DND-41 (cell line): ENCODE results near the gene KDELR3.
"Not testable (repeated sequence)": the region's sequence is repeated elsewhere in the genome, so short reads cannot be mapped to it uniquely, and the experiment has no call there.

Experiments used
- ATAC-seq: fragments of 200-7000 bp; cut with Tn5 transposase; 3 replicates; pipeline ENCODE4 v1.9.1; 2021; ENCODE audit warnings: low read depth; ENCODE audit not compliant: insufficient read depth
- DNase-seq: peaks from one replicate; pipeline ENCODE4 v3.0.0-alpha.2; 2020
- H2AFZ ChIP-seq: 2 replicates; pipeline ENCODE4 v1.6.0; 2012; ENCODE audit warnings: low read depth, low read length
- H3K27ac ChIP-seq: 2 replicates; pipeline ENCODE4 v1.5.1; 2012; ENCODE audit warnings: low read length, inconsistent platforms
- H3K27me3 ChIP-seq: fragments of 200-600 bp; sonication (generic); 2 replicates; pipeline ENCODE4 v1.6.0; 2012; ENCODE audit warnings: low read length, mild to moderate bottlenecking, inconsistent platforms; ENCODE audit not compliant: insufficient read depth, poor library complexity
- H3K36me3 ChIP-seq: 2 replicates; pipeline ENCODE4 v1.5.1; 2012; ENCODE audit warnings: low read length, inconsistent platforms; ENCODE audit not compliant: insufficient read depth
- H3K4me1 ChIP-seq: 2 replicates; pipeline ENCODE4 v1.5.1; 2012; ENCODE audit warnings: mild to moderate bottlenecking, low read length; ENCODE audit not compliant: insufficient read depth
- H3K4me2 ChIP-seq: 2 replicates; pipeline ENCODE4 v1.6.0; 2012; ENCODE audit warnings: mild to moderate bottlenecking, moderate library complexity, low read length, inconsistent platforms; ENCODE audit not compliant: insufficient read depth
- H3K4me3 ChIP-seq, 2 experiments: fragments of 200-600 bp in 1 of 2; shearing (Covaris generic) in 1 of 2; 2 replicates each; pipeline ENCODE4 v1.5.1; 2012 to 2016; ENCODE audit warnings: inconsistent platforms in 2 of 2, low read length in 2 of 2, mild to moderate bottlenecking in 2 of 2, low read depth in 1 of 2, moderate library complexity in 1 of 2
- H3K79me2 ChIP-seq: 2 replicates; pipeline ENCODE4 v1.6.0; 2012; ENCODE audit warnings: low read length, inconsistent platforms; ENCODE audit not compliant: insufficient read depth
- H3K9ac ChIP-seq: 2 replicates; pipeline ENCODE4 v1.6.0; 2012; ENCODE audit warnings: low read depth, mild to moderate bottlenecking, inconsistent platforms, low read length, moderate library complexity
- H3K9me3 ChIP-seq: 2 replicates; pipeline ENCODE4 v1.5.1; 2012; ENCODE audit warnings: low read length, moderate library complexity, mild to moderate bottlenecking, inconsistent platforms; ENCODE audit not compliant: insufficient read depth, severe bottlenecking
- H4K20me1 ChIP-seq: 2 replicates; pipeline ENCODE4 v1.6.0; 2012; ENCODE audit warnings: low read length; ENCODE audit not compliant: insufficient read depth
- CTCF ChIP-seq: IDR thresholded peaks from 2 replicates; pipeline ENCODE4 v1.5.1; 2012; ENCODE audit warnings: borderline replicate concordance, low read length, moderate library complexity, mild to moderate bottlenecking; ENCODE audit not compliant: poor library complexity, severe bottlenecking; ENCODE audit errors: extremely low read depth
- EZH2 ChIP-seq: IDR thresholded peaks from 3 replicates; pipeline ENCODE4 v1.6.1; 2012; ENCODE audit warnings: borderline replicate concordance, low read depth, mild to moderate bottlenecking, moderate library complexity, low read length, inconsistent platforms; ENCODE audit not compliant: severe bottlenecking

Gene KDELR3

GRCh38 chr22:38468443-38469305 lies 778 bp downstream of the KDELR3 start:
- H3K9ac ChIP-seq, result no peak overlapping the region
- ATAC-seq, result peak; percentile 39; the same call in 1 of the 3 replicates
- DNase-seq, result no peak
- peak; percentile 21 for TF ChIP-seq CTCF
- no peak for TF ChIP-seq EZH2
- no peak overlapping the region for H3K4me2 ChIP-seq
- peaks cover 31% of the 10 kb centered on the region for H3K27me3 ChIP-seq
- H3K4me1 ChIP-seq, result no peaks in the 10 kb centered on the region
- H3K27ac ChIP-seq, result no peak overlapping the region
- H3K4me3 ChIP-seq, result no peak overlapping the region
- H3K79me2 ChIP-seq, result no peaks in the 10 kb centered on the region
- H2AFZ ChIP-seq, result no peak overlapping the region
- H3K9me3 ChIP-seq, result no peaks in the 10 kb centered on the region
- peaks cover 7% of the 10 kb centered on the region; the same call in 1 of the 2 replicates for H4K20me1 ChIP-seq
- no peaks in the 10 kb centered on the region for H3K36me3 ChIP-seq

- Histone ChIP-seq H3K9ac (no peak overlapping the region), H3K4me2 (no peak overlapping the region), H3K27ac (no peak overlapping the region), H3K27me3 (peaks cover 27% of the 10 kb centered on the region), H3K4me3 (no peak overlapping the region), H4K20me1 (peaks cover 7% of the 10 kb centered on the region; the same call in 1 of the 2 replicates), H2AFZ (no peak overlapping the region), H3K9me3 (no peaks in the 10 kb centered on the region), H3K79me2 (no peaks in the 10 kb centered on the region), H3K36me3 (no peaks in the 10 kb centered on the region), H3K4me1 (no peaks in the 10 kb centered on the region)
- TF ChIP-seq CTCF (no peak), EZH2 (no peak)
- no peak for ATAC-seq
- DNase-seq, result no peak
These were observed 1.4 kb downstream of the KDELR3 start for GRCh38 chr22:38469306-38469781.

- H3K4me2 ChIP-seq, H3K4me3 ChIP-seq, H3K36me3 ChIP-seq, ATAC-seq, H2AFZ ChIP-seq, H4K20me1 ChIP-seq, H3K4me1 ChIP-seq, H3K79me2 ChIP-seq, DNase-seq, H3K9me3 ChIP-seq, H3K27ac ChIP-seq, H3K9ac ChIP-seq: not testable (repeated sequence)
- H3K27me3 ChIP-seq, result peaks cover 24% of the 10 kb centered on the region
These were observed 2.3 kb downstream of the KDELR3 start for GRCh38 chr22:38470179-38470578.

GRCh38 chr22:38471237-38471636 lies 3.3 kb downstream of the KDELR3 start:
- no peak overlapping the region for H2AFZ ChIP-seq
- H3K9me3 ChIP-seq, result no peaks in the 10 kb centered on the region
- H3K4me1 ChIP-seq, result no peaks in the 10 kb centered on the region
- ATAC-seq, result no peak
- DNase-seq, result no peak
- H3K4me2 ChIP-seq, result no peak overlapping the region
- peaks cover 14% of the 10 kb centered on the region for H3K27me3 ChIP-seq
- H3K9ac ChIP-seq, result no peak overlapping the region
- no peak overlapping the region for H3K27ac ChIP-seq
- TF ChIP-seq CTCF (no peak), EZH2 (no peak)
- H3K4me3 ChIP-seq, result no peak overlapping the region
- H3K79me2 ChIP-seq, result no peaks in the 10 kb centered on the region
- no peaks in the 10 kb centered on the region for H3K36me3 ChIP-seq
- no peaks in the 10 kb centered on the region for H4K20me1 ChIP-seq
